Ovary (tissue), 3 donors: Measurements from ENCODE around the gene AMOTL1.

ENCODE experiments used
- CTCF ChIP-seq, 3 donors: fragments of 450-650 bp in 2 of 3; fragments of 200-600 bp in 1 of 3; IDR thresholded peaks; one replicate each; pipeline versions ENCODE4 v1.5.1 to v1.8.0; 2016 to 2022; ENCODE audit warnings: antibody characterized with exemption in 3 of 3, mild to moderate bottlenecking in 1 of 3
- EP300 ChIP-seq: sonication (generic); formaldehyde crosslinking; IDR thresholded peaks from one replicate; pipeline ENCODE4 v1.6.1; 2017; ENCODE audit warnings: antibody characterized with exemption
- POLR2A ChIP-seq: fragments of 450-650 bp; IDR thresholded peaks from one replicate; pipeline ENCODE4 v1.6.1; 2017; ENCODE audit warnings: antibody characterized with exemption, mild to moderate bottlenecking, moderate library complexity
- donor health status: DM: no; HTN: no; CAD: no.

- no peak for TF ChIP-seq POLR2A
- no peak for TF ChIP-seq CTCF (IDR thresholded peaks at IDR 0.05)
- no peak for TF ChIP-seq EP300
These were observed 9.5 kb upstream of the AMOTL1 start for GRCh38 chr11:94758666-94759065.
